ENCODE data around the gene ZNF485.

ZNF485 gene

GRCh38 chr10:43645866-43646265, 39.6 kb downstream of the ZNF485 start:
- TF ChIP-seq EZH2 (IDR thresholded peaks at IDR 0.05; ENCODE audit: borderline replicate concordance, low read depth, low read length, severe bottlenecking) (no peak), CTCF (IDR thresholded peaks at IDR 0.05; ENCODE audit: borderline replicate concordance, extremely low read depth, low read length, poor library complexity, severe bottlenecking) (no peak)
- no peak overlapping the region for H3K4me2 ChIP-seq (ENCODE audit: insufficient read depth, low read length)
- ATAC-seq (ENCODE audit: insufficient read depth, low read depth) = no peak
- H3K9me3 ChIP-seq (ENCODE audit: insufficient read depth, low read length, severe bottlenecking) = peaks cover 52% of the 10 kb centered on the region
- peaks cover 15% of the 10 kb centered on the region for H3K79me2 ChIP-seq (ENCODE audit: insufficient read depth, low read length)
- H3K27me3 ChIP-seq (ENCODE audit: insufficient read depth, low read length, poor library complexity) = no peaks in the 10 kb centered on the region
- DNase-seq = no peak
- H3K36me3 ChIP-seq (ENCODE audit: insufficient read depth, low read length) = peaks cover 46% of the 10 kb centered on the region
- no peak overlapping the region for H3K9ac ChIP-seq (ENCODE audit: low read depth, low read length)
- no peak overlapping the region for H3K27ac ChIP-seq (ENCODE audit: low read length)
- H3K4me1 ChIP-seq (ENCODE audit: insufficient read depth, low read length) = peaks cover 25% of the 10 kb centered on the region
- H3K4me3 ChIP-seq (ENCODE audit: low read depth in 1 of 2, low read length in 2 of 2) = no peak overlapping the region
- no peak overlapping the region for H2AFZ ChIP-seq (ENCODE audit: low read depth, low read length)
- H4K20me1 ChIP-seq (ENCODE audit: insufficient read depth, low read length) = no peaks in the 10 kb centered on the region

GRCh38 chr10:43647576-43647975, 41.3 kb downstream of the ZNF485 start:
- H3K9ac ChIP-seq (ENCODE audit: low read depth, low read length) = peak overlapping the region; percentile 95
- peaks cover 46% of the 10 kb centered on the region for H3K36me3 ChIP-seq (ENCODE audit: insufficient read depth, low read length)
- peaks cover 49% of the 10 kb centered on the region for H3K9me3 ChIP-seq (ENCODE audit: insufficient read depth, low read length, severe bottlenecking)
- no peak for DNase-seq
- peak overlapping the region; percentile 61 to 78; a peak in 3 of 4 replicates for H3K4me3 ChIP-seq (ENCODE audit: low read depth in 1 of 2, low read length in 2 of 2)
- TF ChIP-seq EZH2 (IDR thresholded peaks at IDR 0.05; ENCODE audit: borderline replicate concordance, low read depth, low read length, severe bottlenecking) (no peak), CTCF (IDR thresholded peaks at IDR 0.05; ENCODE audit: borderline replicate concordance, extremely low read depth, low read length, poor library complexity, severe bottlenecking) (no peak)
- H3K79me2 ChIP-seq (ENCODE audit: insufficient read depth, low read length) = peaks cover 15% of the 10 kb centered on the region
- ATAC-seq (ENCODE audit: insufficient read depth, low read depth) = no peak
- H3K27ac ChIP-seq (ENCODE audit: low read length) = peak overlapping the region; percentile 81; the same call in 1 of the 2 replicates
- H3K27me3 ChIP-seq (ENCODE audit: insufficient read depth, low read length, poor library complexity) = no peaks in the 10 kb centered on the region
- H3K4me1 ChIP-seq (ENCODE audit: insufficient read depth, low read length) = peaks cover 25% of the 10 kb centered on the region
- peak overlapping the region; percentile 97 for H2AFZ ChIP-seq (ENCODE audit: low read depth, low read length)
- no peaks in the 10 kb centered on the region for H4K20me1 ChIP-seq (ENCODE audit: insufficient read depth, low read length)
- H3K4me2 ChIP-seq (ENCODE audit: insufficient read depth, low read length) = peak overlapping the region; percentile 88

- Histone ChIP-seq H3K4me2 (ENCODE audit: insufficient read depth, low read length) (peak overlapping the region; percentile 88), H3K9ac (ENCODE audit: low read depth, low read length) (peak overlapping the region; percentile 95), H3K27me3 (ENCODE audit: insufficient read depth, low read length, poor library complexity) (no peaks in the 10 kb centered on the region), H4K20me1 (ENCODE audit: insufficient read depth, low read length) (no peaks in the 10 kb centered on the region), H3K4me3 (ENCODE audit: low read depth in 1 of 2, low read length in 2 of 2) (peak overlapping the region; percentile 61 to 78; a peak in 3 of 4 replicates), H3K36me3 (ENCODE audit: insufficient read depth, low read length) (peaks cover 43% of the 10 kb centered on the region), H3K9me3 (ENCODE audit: insufficient read depth, low read length, severe bottlenecking) (peaks cover 48% of the 10 kb centered on the region), H3K4me1 (ENCODE audit: insufficient read depth, low read length) (peaks cover 25% of the 10 kb centered on the region), H3K79me2 (ENCODE audit: insufficient read depth, low read length) (peaks cover 15% of the 10 kb centered on the region), H3K27ac (ENCODE audit: low read length) (peak overlapping the region; percentile 81), H2AFZ (ENCODE audit: low read depth, low read length) (peak overlapping the region; percentile 97)
- peak; percentile 1 for TF ChIP-seq CTCF (IDR thresholded peaks at IDR 0.05; ENCODE audit: borderline replicate concordance, extremely low read depth, low read length, poor library complexity, severe bottlenecking)
- no peak for TF ChIP-seq EZH2 (IDR thresholded peaks at IDR 0.05; ENCODE audit: borderline replicate concordance, low read depth, low read length, severe bottlenecking)
- no peak; the same call in 1 of the 3 replicates for ATAC-seq (ENCODE audit: insufficient read depth, low read depth)
- DNase-seq = peak; percentile 59
Measured at GRCh38 chr10:43648095-43648397, 41.8 kb downstream of the ZNF485 start.

All from DND-41 (cell line).